CD4-positive, alpha-beta T cell treated with Interferon gamma for 1 hour (primary cell): ENCODE data around the gene ADCY2.
"Not testable (repeated sequence)": the region's sequence is repeated elsewhere in the genome, so short reads cannot be mapped to it uniquely, and the experiment has no call there.

ENCODE experiments used
- DNase-seq: peaks from one replicate; pipeline ENCODE4 v3.0.0-alpha.2; 2020

ADCY2 gene

GRCh38 chr5:7396713-7397454 is 946 bp downstream of the ADCY2 start:
- DNase-seq, result no peak

GRCh38 chr5:7397937-7398336 is 2.0 kb downstream of the ADCY2 start:
- no peak for DNase-seq

GRCh38 chr5:7398596-7399280 is 2.8 kb downstream of the ADCY2 start:
- DNase-seq, result no peak

- DNase-seq, result no peak
Measured at GRCh38 chr5:7405277-7405676, 9.3 kb downstream of the ADCY2 start.

GRCh38 chr5:7410936-7411511 is 15.1 kb downstream of the ADCY2 start:
- no peak for DNase-seq

GRCh38 chr5:7412409-7412808 is 16.5 kb downstream of the ADCY2 start:
- no peak for DNase-seq

GRCh38 chr5:7415123-7415522 is 19.2 kb downstream of the ADCY2 start:
- DNase-seq, result no peak

- no peak for DNase-seq
Measured at GRCh38 chr5:7415587-7416535, 19.9 kb downstream of the ADCY2 start.

GRCh38 chr5:7418276-7418675 is 22.3 kb downstream of the ADCY2 start:
- no peak for DNase-seq

- DNase-seq, result no peak
Measured at GRCh38 chr5:7419367-7419766, 23.4 kb downstream of the ADCY2 start.

- DNase-seq, result no peak
Measured at GRCh38 chr5:7419846-7420245, 23.9 kb downstream of the ADCY2 start.

GRCh38 chr5:7420510-7421280 is 24.8 kb downstream of the ADCY2 start:
- DNase-seq, result no peak

- no peak for DNase-seq
Measured at GRCh38 chr5:7422316-7423106, 26.6 kb downstream of the ADCY2 start.

- DNase-seq, result not testable (repeated sequence)
Measured at GRCh38 chr5:7423231-7423630, 27.3 kb downstream of the ADCY2 start.

GRCh38 chr5:7425830-7426229 is 29.9 kb downstream of the ADCY2 start:
- DNase-seq, result no peak

- DNase-seq, result no peak
Measured at GRCh38 chr5:7426284-7426683, 30.3 kb downstream of the ADCY2 start.

- DNase-seq, result no peak
Measured at GRCh38 chr5:7434914-7435313, 39.0 kb downstream of the ADCY2 start.

- DNase-seq, result no peak
Measured at GRCh38 chr5:7435503-7435902, 39.6 kb downstream of the ADCY2 start.

- DNase-seq, result no peak
Measured at GRCh38 chr5:7436521-7436920, 40.6 kb downstream of the ADCY2 start.

GRCh38 chr5:7437836-7438235 is 41.9 kb downstream of the ADCY2 start:
- no peak for DNase-seq

GRCh38 chr5:7445068-7445467 is 49.1 kb downstream of the ADCY2 start:
- no peak for DNase-seq
